Measurements from ENCODE around the gene SEMA5B.

The SEMA5B gene

DNA sequence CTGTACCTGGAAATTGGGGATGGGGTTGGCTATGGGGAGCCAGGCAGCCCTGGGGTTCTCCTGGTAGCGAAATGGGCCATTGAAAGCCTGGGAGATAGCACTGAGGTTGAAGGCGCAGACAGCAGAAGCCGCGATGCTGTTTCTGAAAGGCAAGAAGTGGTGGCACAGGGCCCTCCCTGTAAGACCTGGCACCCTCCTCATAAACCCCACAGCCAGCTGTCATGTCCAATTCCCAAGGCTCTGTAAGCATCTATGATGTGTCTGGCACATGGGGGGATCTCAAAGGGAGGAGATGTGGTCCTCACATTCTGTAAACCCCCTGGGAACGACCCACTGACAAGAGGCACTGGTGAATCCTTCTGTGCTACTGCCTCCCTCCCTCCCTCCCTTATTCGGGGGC is 104.0 kb downstream of the SEMA5B start:
- DNase-seq (ENCODE audit: low read depth), result no peak
- TF ChIP-seq, protein P1, sequence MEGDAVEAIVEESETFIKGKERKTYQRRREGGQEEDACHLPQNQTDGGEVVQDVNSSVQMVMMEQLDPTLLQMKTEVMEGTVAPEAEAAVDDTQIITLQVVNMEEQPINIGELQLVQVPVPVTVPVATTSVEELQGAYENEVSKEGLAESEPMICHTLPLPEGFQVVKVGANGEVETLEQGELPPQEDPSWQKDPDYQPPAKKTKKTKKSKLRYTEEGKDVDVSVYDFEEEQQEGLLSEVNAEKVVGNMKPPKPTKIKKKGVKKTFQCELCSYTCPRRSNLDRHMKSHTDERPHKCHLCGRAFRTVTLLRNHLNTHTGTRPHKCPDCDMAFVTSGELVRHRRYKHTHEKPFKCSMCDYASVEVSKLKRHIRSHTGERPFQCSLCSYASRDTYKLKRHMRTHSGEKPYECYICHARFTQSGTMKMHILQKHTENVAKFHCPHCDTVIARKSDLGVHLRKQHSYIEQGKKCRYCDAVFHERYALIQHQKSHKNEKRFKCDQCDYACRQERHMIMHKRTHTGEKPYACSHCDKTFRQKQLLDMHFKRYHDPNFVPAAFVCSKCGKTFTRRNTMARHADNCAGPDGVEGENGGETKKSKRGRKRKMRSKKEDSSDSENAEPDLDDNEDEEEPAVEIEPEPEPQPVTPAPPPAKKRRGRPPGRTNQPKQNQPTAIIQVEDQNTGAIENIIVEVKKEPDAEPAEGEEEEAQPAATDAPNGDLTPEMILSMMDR (conservative IDR thresholded peaks at IDR 0.05; ENCODE audit: control insufficient read depth, insufficient read depth, low read depth, low read length), result no peak
- no peak overlapping the region for H3K4me3 ChIP-seq (ENCODE audit: control insufficient read depth, low read depth, low read length)

DNA sequence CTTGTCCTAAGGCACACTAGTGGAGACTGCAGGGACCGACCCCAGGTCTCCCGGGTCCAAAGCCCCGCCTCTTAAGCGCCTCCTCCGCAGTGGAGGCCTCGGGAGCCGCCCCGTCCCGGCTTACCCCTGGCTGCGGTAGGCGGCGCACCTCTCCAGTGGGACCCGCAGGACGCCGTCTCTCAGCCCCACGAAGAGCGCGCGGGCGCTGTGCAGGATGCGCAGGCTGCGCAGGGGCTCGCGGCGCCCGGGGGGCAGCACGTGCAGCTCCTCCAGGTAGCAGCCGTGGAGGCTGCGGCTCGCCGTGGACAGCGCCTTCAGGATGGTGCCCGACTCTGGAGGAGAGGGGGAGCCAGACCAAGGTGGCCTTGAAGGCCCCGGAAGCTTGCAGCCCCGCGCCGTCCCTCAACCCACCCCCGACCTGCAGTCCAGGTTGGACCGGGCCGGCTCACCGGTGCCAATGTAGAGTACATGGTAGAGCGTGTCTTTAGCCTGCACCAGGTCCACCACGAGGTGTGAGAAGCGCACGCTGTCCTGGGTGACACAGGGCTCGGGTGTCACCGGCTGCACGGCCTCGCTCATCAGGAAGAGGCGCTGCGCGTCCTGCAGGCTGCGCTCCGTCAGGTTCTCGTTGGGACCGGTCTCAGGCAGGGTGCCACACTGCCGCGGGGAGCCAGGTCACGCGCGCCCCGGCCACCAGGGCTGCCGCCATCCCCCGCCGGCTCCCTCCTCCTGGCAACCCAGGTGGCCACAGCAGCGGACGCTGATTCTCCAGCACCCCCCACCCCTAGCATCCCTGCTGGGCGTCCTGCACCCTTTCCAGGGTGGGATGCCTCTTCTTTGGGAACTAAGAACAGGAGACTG is 105.5 kb downstream of the SEMA5B start:
- no peak for DNase-seq (ENCODE audit: low read depth)
- H3K4me3 ChIP-seq (ENCODE audit: control insufficient read depth, low read depth, low read length), result no peak overlapping the region
- TF ChIP-seq, protein P1 (conservative IDR thresholded peaks at IDR 0.05; ENCODE audit: control insufficient read depth, insufficient read depth, low read depth, low read length), result no peak

DNA sequence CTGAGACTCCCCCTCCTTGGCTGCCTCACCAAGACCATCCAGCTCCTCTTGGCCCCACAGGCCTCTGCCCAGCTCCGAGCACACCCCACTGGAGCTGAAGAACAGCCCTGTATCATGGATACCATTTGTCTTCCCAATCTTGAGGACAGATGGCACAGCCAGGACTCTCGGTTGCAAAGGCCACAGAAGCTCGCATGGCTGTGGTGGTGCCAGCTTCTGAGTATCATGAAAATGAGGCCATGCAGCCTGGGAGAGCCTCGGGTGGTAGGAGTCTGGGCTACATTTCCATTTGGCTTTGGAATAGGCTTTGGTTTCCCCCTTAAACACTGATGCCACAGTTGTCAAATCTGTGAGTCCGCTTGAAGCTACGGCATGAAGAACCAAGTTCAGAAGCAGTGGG is 106.6 kb downstream of the SEMA5B start:
- DNase-seq (ENCODE audit: low read depth), result no peak
- H3K4me3 ChIP-seq (ENCODE audit: control insufficient read depth, low read depth, low read length), result no peak overlapping the region
- TF ChIP-seq, protein P1 (conservative IDR thresholded peaks at IDR 0.05; ENCODE audit: control insufficient read depth, insufficient read depth, low read depth, low read length), result no peak

DNA sequence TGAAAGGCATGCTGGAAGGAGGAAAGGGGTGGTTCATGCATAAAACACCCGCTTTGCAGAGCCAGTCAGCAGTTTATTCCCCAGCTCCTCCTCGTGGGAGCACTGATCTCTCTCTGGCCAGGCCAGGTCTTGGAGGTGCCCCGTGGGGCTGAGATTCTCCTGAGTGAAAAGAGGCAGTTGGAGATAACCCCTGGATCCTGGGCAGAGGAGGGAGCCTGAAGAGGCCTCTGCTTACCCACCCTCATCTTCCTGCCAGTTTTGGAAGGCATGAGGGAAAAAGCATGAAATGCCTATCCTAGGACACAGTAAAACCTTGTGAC is 108.3 kb downstream of the SEMA5B start:
- DNase-seq (ENCODE audit: low read depth), result no peak
- TF ChIP-seq, protein P1 (conservative IDR thresholded peaks at IDR 0.05; ENCODE audit: control insufficient read depth, insufficient read depth, low read depth, low read length), result no peak
- no peak overlapping the region for H3K4me3 ChIP-seq (ENCODE audit: control insufficient read depth, low read depth, low read length)

DNA sequence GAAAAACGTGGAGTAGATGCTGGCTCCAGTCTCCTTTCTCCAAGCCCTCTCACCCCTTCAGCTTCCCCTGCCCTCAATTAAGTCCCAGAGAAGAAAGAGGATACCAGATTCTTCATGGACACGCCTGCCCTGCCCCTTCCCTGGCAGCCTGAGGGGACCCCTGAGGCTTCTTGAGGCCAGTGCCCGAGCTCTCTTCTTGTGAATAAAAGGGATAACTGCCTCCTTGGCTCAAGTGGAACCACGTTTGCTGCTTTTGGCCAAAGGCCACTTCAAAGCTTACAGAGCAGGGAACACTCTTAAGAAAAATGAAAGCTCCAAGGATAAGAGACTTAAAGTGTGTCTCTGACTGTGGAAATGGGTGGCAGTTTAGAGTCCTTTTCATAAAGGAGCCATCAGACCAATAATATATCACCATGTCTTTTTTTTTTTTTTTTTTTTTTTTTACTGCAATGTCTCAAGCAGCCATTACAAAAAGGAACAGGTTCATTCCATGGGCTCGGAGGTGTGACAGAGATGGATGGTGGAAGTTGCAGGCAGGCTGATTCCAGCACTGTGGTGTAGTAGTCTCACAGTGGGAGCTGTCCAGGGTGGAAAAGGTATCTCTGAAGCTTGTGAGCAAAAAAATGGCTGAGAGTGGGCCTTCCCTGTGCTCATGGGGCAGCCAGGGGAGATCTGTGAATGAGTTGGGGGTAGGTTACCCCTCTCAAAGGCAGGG is 108.8 kb downstream of the SEMA5B start:
- TF ChIP-seq, protein P1 (conservative IDR thresholded peaks at IDR 0.05; ENCODE audit: control insufficient read depth, insufficient read depth, low read depth, low read length), result no peak
- peak; percentile 11 for DNase-seq (ENCODE audit: low read depth)
- no peak overlapping the region for H3K4me3 ChIP-seq (ENCODE audit: control insufficient read depth, low read depth, low read length)

GRCh38 chr3:122917412-122917811 is 110.2 kb downstream of the SEMA5B start:
- H3K4me3 ChIP-seq (ENCODE audit: control insufficient read depth, low read depth, low read length), result no peak overlapping the region
- DNase-seq (ENCODE audit: low read depth), result no peak
- TF ChIP-seq, protein P1 (conservative IDR thresholded peaks at IDR 0.05; ENCODE audit: control insufficient read depth, insufficient read depth, low read depth, low read length), result no peak

Measured in fibroblast of mammary gland (primary cell).